Liver (tissue), 9 donors: ENCODE results near the gene MRPL10. TPM values are rescaled to one million over a fixed set of nuclear protein-coding genes. Genes with fewer than 3 reads are reported as not detected.

Experiments
- DNase-seq: peaks from one replicate; pipeline ENCODE4 v3.0.0-alpha.2; 2017; ENCODE audit warnings: low spot score
- H3K27ac ChIP-seq, 2 donors: one replicate each; pipeline ENCODE4 v1.7.0; 2013; ENCODE audit warnings: inconsistent platforms in 2 of 2, low read length in 2 of 2, control low read depth in 1 of 2, low read depth in 1 of 2, mild to moderate bottlenecking in 1 of 2
- H3K27me3 ChIP-seq, 4 donors: one replicate each; pipeline versions ENCODE4 v1.6.1 to v1.7.0; 2013; ENCODE audit warnings: low read length in 3 of 4, inconsistent platforms in 1 of 4, mild to moderate bottlenecking in 1 of 4, moderate library complexity in 1 of 4; ENCODE audit not compliant: control insufficient read depth in 4 of 4, insufficient read depth in 4 of 4
- H3K36me3 ChIP-seq, 4 donors: one replicate each; pipeline versions ENCODE4 v1.6.1 to v1.7.0; 2013; ENCODE audit warnings: low read length in 3 of 4, mild to moderate bottlenecking in 3 of 4, low read depth in 1 of 4, moderate library complexity in 1 of 4; ENCODE audit not compliant: control insufficient read depth in 4 of 4, insufficient read depth in 3 of 4
- H3K4me1 ChIP-seq, 4 donors: one replicate each; pipeline versions ENCODE4 v1.6.1 to v1.7.0; 2013; ENCODE audit warnings: low read length in 3 of 4, mild to moderate bottlenecking in 3 of 4, moderate library complexity in 1 of 4; ENCODE audit not compliant: control insufficient read depth in 4 of 4, insufficient read depth in 4 of 4
- H3K4me3 ChIP-seq, 3 donors: one replicate each; pipeline versions ENCODE4 v1.6.1 to v1.7.0; 2013; ENCODE audit warnings: low read length in 3 of 3, control low read depth in 1 of 3, low read depth in 1 of 3, mild to moderate bottlenecking in 1 of 3
- H3K9ac ChIP-seq, 2 donors: one replicate each; pipeline ENCODE4 v1.7.0; 2013; ENCODE audit warnings: low read length in 2 of 2, mild to moderate bottlenecking in 2 of 2, moderate library complexity in 2 of 2, control low read depth in 1 of 2, low read depth in 1 of 2
- H3K9me3 ChIP-seq, 4 donors: one replicate each; pipeline versions ENCODE4 v1.6.1 to v1.7.0; 2013; ENCODE audit warnings: low read length in 3 of 4; ENCODE audit not compliant: control insufficient read depth in 4 of 4
- EGR1 ChIP-seq, 2 donors: IDR thresholded peaks; 2 replicates each; pipeline ENCODE4 v1.6.1; 2016 to 2018; ENCODE audit warnings: antibody characterized with exemption in 2 of 2, low read depth in 2 of 2
- FOXA1 ChIP-seq: IDR thresholded peaks from 2 replicates; pipeline ENCODE4 v1.6.1; 2016; ENCODE audit warnings: antibody characterized with exemption
- GABPA ChIP-seq, 2 donors: IDR thresholded peaks in 1 of 2; conservative IDR thresholded peaks in 1 of 2; 2 replicates each; pipeline ENCODE4 v1.6.1; 2016; ENCODE audit warnings: antibody characterized with exemption in 2 of 2, mild to moderate bottlenecking in 1 of 2, moderate library complexity in 1 of 2
- HNF4A ChIP-seq, 2 donors: conservative IDR thresholded peaks; 2 replicates each; pipeline ENCODE4 v1.6.1; 2016; ENCODE audit warnings: antibody characterized with exemption in 2 of 2, mild to moderate bottlenecking in 2 of 2
- HNF4G ChIP-seq: IDR thresholded peaks from 2 replicates; pipeline ENCODE4 v1.6.1; 2016; ENCODE audit warnings: antibody characterized with exemption
- JUND ChIP-seq, 2 donors: IDR thresholded peaks; 2 replicates each; pipeline ENCODE4 v1.6.1; 2016; ENCODE audit warnings: antibody characterized with exemption in 2 of 2
- NR2F2 ChIP-seq: IDR thresholded peaks from 2 replicates; pipeline ENCODE4 v1.6.1; 2016; ENCODE audit warnings: antibody characterized with exemption
- RAD21 ChIP-seq, 2 donors: IDR thresholded peaks; 2 replicates each; pipeline ENCODE4 v1.6.1; 2016; ENCODE audit warnings: antibody characterized with exemption in 2 of 2, mild to moderate bottlenecking in 2 of 2
- RXRA ChIP-seq, 2 donors: IDR thresholded peaks; 2 replicates each; pipeline ENCODE4 v1.6.1; 2017 to 2018; ENCODE audit warnings: antibody characterized with exemption in 2 of 2, mild to moderate bottlenecking in 1 of 2
- SP1 ChIP-seq: IDR thresholded peaks from 2 replicates; pipeline ENCODE4 v1.6.1; 2018; ENCODE audit warnings: antibody characterized with exemption, mild to moderate bottlenecking
- TAF1 ChIP-seq: conservative IDR thresholded peaks from 2 replicates; pipeline ENCODE4 v1.6.1; 2016; ENCODE audit warnings: antibody characterized with exemption, mild to moderate bottlenecking
- YY1 ChIP-seq: IDR thresholded peaks from 2 replicates; pipeline ENCODE4 v1.6.1; 2016; ENCODE audit warnings: antibody characterized with exemption, mild to moderate bottlenecking
- WGBS: extraction: QIAGEN DNeasy Blood & Tissue Kit; methylation state at CpG from one replicate; pipeline ENCODE4 v1.1.7; 2013; 5-methylcytosine and 5-hydroxymethylcytosine counted together
- polyA plus RNA-seq, 2 donors: library from polyadenylated mRNA; stranded (reverse) in 1 of 2; unstranded in 1 of 2; fragments of 200-250 nt in 1 of 2; fragments of >200 nt in 1 of 2; fragmentation: Nextera tagmentation in 1 of 2; extraction: Ambion mirVana in 1 of 2; gene quantifications; one replicate each; pipeline versions ENCODE4 v1.2.1 to v1.2.3, GENCODE V29; 2013 to 2015
- total RNA-seq, 2 donors: library from RNA; depleted of rRNA; stranded (reverse); fragments of >200 nt; gene quantifications; one replicate each; pipeline ENCODE4 v1.2.3, GENCODE V29; 2014
- TF ChIP-seq, protein P1 (sequence below): IDR thresholded peaks from 2 replicates; pipeline ENCODE4 v1.6.1; 2016; ENCODE audit warnings: antibody characterized with exemption
- TF ChIP-seq, protein P2 (sequence below): IDR thresholded peaks from 2 replicates; pipeline ENCODE4 v1.6.1; 2016; ENCODE audit warnings: antibody characterized with exemption, mild to moderate bottlenecking
- TF ChIP-seq, protein P3 (sequence below): fragments of 150-350 bp; IDR thresholded peaks from 2 replicates; pipeline ENCODE4 v1.5.1; 2017; ENCODE audit warnings: improper control_type of control experiment, low read depth, low read length; ENCODE audit not compliant: missing input control
- TF ChIP-seq, protein P4 (sequence below): IDR thresholded peaks from 2 replicates; pipeline ENCODE4 v1.6.1; 2016; ENCODE audit warnings: antibody characterized with exemption
- TF ChIP-seq, protein P5 (sequence below): IDR thresholded peaks from 2 replicates; pipeline ENCODE4 v1.6.1; 2016; ENCODE audit warnings: antibody characterized with exemption
- donor health status: healthy.
- donor health status: healthy.
- donor health status: healthy.
- donor health status: healthy.
- donor health status: healthy.

Gene MRPL10
- total and polyA plus RNA-seq, 4 donors: 10.2 to 24.9 (median 12.9) TPM

DNA sequence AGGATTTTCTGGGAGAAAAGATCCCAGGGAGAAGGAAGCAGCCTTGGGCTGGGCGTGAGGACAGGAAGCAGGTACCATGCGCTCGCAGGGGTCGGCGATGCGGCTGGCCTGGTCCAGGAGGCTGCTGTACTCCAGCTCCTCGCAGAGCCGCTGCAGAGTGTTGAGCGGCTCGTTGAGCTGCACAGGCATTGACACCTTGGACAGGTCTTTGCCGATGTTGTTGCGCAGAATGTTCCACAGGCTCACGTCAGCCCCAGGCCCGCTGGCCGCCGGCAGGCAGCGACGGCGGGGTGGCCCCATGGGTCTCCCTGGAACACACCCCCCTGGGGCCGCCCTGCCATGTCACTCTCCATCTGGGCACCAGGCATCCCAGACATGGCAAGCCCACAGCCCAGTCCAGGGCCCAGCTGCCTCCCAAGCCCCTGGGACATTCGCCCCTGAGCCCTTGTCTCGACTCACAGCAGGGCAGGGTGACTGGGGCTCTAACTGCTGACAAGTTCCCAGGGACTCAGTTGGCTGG lies 17.8 kb downstream of the MRPL10 start:
- Histone ChIP-seq H3K27ac (no peak overlapping the region), H3K4me1 (no peaks in the 10 kb centered on the region), H3K4me3 (no peak overlapping the region), H3K9me3 (no peaks in the 10 kb centered on the region), H3K9ac (no peak overlapping the region), H3K36me3 (peaks cover 0 to 15% (median 2%) of the 10 kb centered on the region in 4 donors), H3K27me3 (no peaks in the 10 kb centered on the region)
- no peak for DNase-seq
- TF ChIP-seq HNF4A (conservative IDR thresholded peaks at IDR 0.05): no peak
- TF ChIP-seq, protein P1, sequence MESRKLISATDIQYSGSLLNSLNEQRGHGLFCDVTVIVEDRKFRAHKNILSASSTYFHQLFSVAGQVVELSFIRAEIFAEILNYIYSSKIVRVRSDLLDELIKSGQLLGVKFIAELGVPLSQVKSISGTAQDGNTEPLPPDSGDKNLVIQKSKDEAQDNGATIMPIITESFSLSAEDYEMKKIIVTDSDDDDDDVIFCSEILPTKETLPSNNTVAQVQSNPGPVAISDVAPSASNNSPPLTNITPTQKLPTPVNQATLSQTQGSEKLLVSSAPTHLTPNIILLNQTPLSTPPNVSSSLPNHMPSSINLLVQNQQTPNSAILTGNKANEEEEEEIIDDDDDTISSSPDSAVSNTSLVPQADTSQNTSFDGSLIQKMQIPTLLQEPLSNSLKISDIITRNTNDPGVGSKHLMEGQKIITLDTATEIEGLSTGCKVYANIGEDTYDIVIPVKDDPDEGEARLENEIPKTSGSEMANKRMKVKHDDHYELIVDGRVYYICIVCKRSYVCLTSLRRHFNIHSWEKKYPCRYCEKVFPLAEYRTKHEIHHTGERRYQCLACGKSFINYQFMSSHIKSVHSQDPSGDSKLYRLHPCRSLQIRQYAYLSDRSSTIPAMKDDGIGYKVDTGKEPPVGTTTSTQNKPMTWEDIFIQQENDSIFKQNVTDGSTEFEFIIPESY: no peak
- no peak for TF ChIP-seq SP1
- no peak for TF ChIP-seq RAD21 (IDR thresholded peaks at IDR 0.05)
- TF ChIP-seq JUND (IDR thresholded peaks at IDR 0.05): no peak
- TF ChIP-seq YY1: no peak
- WGBS: 96% methylated on average over 22 of the region's 22 CpGs

DNA sequence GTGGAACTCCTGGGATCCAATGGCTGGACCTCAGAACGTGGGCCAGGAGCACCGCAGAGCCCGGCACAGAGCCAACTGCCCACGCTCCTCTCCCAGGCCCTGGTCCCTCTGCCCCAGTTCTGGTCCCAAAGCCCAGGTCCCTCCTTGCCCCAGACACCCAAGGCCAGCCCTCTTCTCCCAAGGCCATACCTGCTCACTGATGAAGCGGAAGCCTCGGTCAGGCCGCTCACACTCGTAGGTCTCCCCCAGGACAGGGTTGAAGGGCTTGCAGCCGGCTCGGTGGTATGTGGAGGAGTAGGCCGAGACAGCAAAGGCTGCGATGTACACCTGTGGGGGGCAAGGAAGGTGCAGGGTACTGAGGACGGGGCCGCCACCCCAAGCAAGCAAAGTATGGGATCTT lies 18.3 kb downstream of the MRPL10 start:
- H3K9ac ChIP-seq: no peak overlapping the region
- no peak overlapping the region for H3K4me3 ChIP-seq
- no peaks in the 10 kb centered on the region for H3K9me3 ChIP-seq
- H3K27ac ChIP-seq: no peak overlapping the region
- DNase-seq: no peak
- H3K4me1 ChIP-seq: no peaks in the 10 kb centered on the region
- no peak for TF ChIP-seq YY1
- no peak for TF ChIP-seq HNF4G
- TF ChIP-seq RXRA (IDR thresholded peaks at IDR 0.05): no peak
- TF ChIP-seq, protein P2, sequence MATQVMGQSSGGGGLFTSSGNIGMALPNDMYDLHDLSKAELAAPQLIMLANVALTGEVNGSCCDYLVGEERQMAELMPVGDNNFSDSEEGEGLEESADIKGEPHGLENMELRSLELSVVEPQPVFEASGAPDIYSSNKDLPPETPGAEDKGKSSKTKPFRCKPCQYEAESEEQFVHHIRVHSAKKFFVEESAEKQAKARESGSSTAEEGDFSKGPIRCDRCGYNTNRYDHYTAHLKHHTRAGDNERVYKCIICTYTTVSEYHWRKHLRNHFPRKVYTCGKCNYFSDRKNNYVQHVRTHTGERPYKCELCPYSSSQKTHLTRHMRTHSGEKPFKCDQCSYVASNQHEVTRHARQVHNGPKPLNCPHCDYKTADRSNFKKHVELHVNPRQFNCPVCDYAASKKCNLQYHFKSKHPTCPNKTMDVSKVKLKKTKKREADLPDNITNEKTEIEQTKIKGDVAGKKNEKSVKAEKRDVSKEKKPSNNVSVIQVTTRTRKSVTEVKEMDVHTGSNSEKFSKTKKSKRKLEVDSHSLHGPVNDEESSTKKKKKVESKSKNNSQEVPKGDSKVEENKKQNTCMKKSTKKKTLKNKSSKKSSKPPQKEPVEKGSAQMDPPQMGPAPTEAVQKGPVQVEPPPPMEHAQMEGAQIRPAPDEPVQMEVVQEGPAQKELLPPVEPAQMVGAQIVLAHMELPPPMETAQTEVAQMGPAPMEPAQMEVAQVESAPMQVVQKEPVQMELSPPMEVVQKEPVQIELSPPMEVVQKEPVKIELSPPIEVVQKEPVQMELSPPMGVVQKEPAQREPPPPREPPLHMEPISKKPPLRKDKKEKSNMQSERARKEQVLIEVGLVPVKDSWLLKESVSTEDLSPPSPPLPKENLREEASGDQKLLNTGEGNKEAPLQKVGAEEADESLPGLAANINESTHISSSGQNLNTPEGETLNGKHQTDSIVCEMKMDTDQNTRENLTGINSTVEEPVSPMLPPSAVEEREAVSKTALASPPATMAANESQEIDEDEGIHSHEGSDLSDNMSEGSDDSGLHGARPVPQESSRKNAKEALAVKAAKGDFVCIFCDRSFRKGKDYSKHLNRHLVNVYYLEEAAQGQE: no peak
- TF ChIP-seq SP1: no peak
- no peak for TF ChIP-seq JUND (IDR thresholded peaks at IDR 0.05)
- TF ChIP-seq NR2F2: no peak
- TF ChIP-seq FOXA1: no peak
- TF ChIP-seq TAF1: no peak
- no peak for TF ChIP-seq GABPA (IDR thresholded peaks at IDR 0.05 in 1 of 2, conservative IDR thresholded peaks at IDR 0.05 in 1 of 2)
- TF ChIP-seq, protein P3, sequence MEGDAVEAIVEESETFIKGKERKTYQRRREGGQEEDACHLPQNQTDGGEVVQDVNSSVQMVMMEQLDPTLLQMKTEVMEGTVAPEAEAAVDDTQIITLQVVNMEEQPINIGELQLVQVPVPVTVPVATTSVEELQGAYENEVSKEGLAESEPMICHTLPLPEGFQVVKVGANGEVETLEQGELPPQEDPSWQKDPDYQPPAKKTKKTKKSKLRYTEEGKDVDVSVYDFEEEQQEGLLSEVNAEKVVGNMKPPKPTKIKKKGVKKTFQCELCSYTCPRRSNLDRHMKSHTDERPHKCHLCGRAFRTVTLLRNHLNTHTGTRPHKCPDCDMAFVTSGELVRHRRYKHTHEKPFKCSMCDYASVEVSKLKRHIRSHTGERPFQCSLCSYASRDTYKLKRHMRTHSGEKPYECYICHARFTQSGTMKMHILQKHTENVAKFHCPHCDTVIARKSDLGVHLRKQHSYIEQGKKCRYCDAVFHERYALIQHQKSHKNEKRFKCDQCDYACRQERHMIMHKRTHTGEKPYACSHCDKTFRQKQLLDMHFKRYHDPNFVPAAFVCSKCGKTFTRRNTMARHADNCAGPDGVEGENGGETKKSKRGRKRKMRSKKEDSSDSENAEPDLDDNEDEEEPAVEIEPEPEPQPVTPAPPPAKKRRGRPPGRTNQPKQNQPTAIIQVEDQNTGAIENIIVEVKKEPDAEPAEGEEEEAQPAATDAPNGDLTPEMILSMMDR: no peak
- TF ChIP-seq, protein P4, sequence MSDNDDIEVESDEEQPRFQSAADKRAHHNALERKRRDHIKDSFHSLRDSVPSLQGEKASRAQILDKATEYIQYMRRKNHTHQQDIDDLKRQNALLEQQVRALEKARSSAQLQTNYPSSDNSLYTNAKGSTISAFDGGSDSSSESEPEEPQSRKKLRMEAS: no peak
- TF ChIP-seq EGR1 (IDR thresholded peaks at IDR 0.05; ENCODE audit: low read depth in 2 of 2): no peak
- TF ChIP-seq, protein P5, sequence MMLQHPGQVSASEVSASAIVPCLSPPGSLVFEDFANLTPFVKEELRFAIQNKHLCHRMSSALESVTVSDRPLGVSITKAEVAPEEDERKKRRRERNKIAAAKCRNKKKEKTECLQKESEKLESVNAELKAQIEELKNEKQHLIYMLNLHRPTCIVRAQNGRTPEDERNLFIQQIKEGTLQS: no peak
- TF ChIP-seq, protein P1: no peak
- H3K27me3 ChIP-seq: no peaks in the 10 kb centered on the region
- 97% methylated on average over 14 of the region's 14 CpGs for WGBS
- peaks cover 0 to 15% (median 2%) of the 10 kb centered on the region in 4 donors for H3K36me3 ChIP-seq
